HepG2 (cell line): ENCODE data around the gene LIMK2. TPM values are rescaled to one million over a fixed set of nuclear protein-coding genes. Genes with fewer than 3 reads are reported as not detected.

ENCODE experiments used
- ARNT2 ChIP-seq: sonication (generic); formaldehyde crosslinking; IDR thresholded peaks from 2 replicates; pipeline ENCODE4 v1.8.0; 2022; ENCODE audit warnings: mild to moderate bottlenecking, low read depth, missing genetic modification reagents, moderate library complexity
- ATM ChIP-seq: fragments of 450-650 bp; IDR thresholded peaks from 2 replicates; pipeline ENCODE4 v1.7.1; 2017; ENCODE audit warnings: mild to moderate bottlenecking, borderline replicate concordance
- CREM ChIP-seq, 2 experiments: sonication (generic) in 1 of 2; formaldehyde crosslinking in 1 of 2; IDR thresholded peaks; 2 replicates each; pipeline versions ENCODE4 v1.4.0 to v1.6.1; 2016 to 2020; ENCODE audit warnings: antibody characterized with exemption in 1 of 2, mild to moderate bottlenecking in 1 of 2, missing genetic modification reagents in 1 of 2
- EED ChIP-seq: sonication (generic); formaldehyde crosslinking; IDR thresholded peaks from 2 replicates; pipeline ENCODE4 v1.5.0; 2020; ENCODE audit warnings: mild to moderate bottlenecking, missing genetic modification reagents
- HCFC1 ChIP-seq: fragments of 150-350 bp; IDR thresholded peaks from 2 replicates; pipeline ENCODE4 v1.6.1; 2014; ENCODE audit warnings: low read depth, low read length
- KDM2A ChIP-seq: sonication (generic); formaldehyde crosslinking; IDR thresholded peaks from 2 replicates; pipeline ENCODE4 v1.4.0; 2020; ENCODE audit warnings: low read depth, missing genetic modification reagents, borderline replicate concordance
- MBD4 ChIP-seq: IDR thresholded peaks from 2 replicates; pipeline ENCODE4 v1.6.1; 2012; ENCODE audit warnings: low read length, inconsistent platforms, borderline replicate concordance
- MTA1 ChIP-seq: sonication (generic); formaldehyde crosslinking; IDR thresholded peaks from 2 replicates; pipeline ENCODE4 v1.4.0; 2020; ENCODE audit warnings: missing genetic modification reagents, mild to moderate bottlenecking, borderline replicate concordance
- NR2F1 ChIP-seq, 2 experiments: fragments of 450-650 bp in 1 of 2; formaldehyde crosslinking in 1 of 2; IDR thresholded peaks; 2 replicates each; pipeline versions ENCODE4 v1.5.0 to v1.6.1; 2016 to 2020; ENCODE audit warnings: mild to moderate bottlenecking in 1 of 2, missing compliant biosample characterization in 1 of 2, missing genetic modification reagents in 1 of 2, moderate library complexity in 1 of 2
- NR2F2 ChIP-seq: IDR thresholded peaks from 2 replicates; pipeline ENCODE4 v1.6.1; 2012; ENCODE audit warnings: low read depth, inconsistent platforms, borderline replicate concordance
- PCBP2 ChIP-seq: fragments of 200-400 bp; formaldehyde crosslinking; optimal IDR thresholded peaks from 2 replicates; pipeline ENCODE3; 2018; ENCODE audit warnings: low read length, low read depth; ENCODE audit not compliant: poor library complexity, severe bottlenecking
- PHB2 ChIP-seq: fragments of 450-650 bp; IDR thresholded peaks from 2 replicates; pipeline ENCODE4 v1.6.1; 2018; ENCODE audit not compliant: partially characterized antibody
- PRMT3 ChIP-seq: sonication (generic); formaldehyde crosslinking; IDR thresholded peaks from 2 replicates; pipeline ENCODE4 v1.8.1; 2022; ENCODE audit warnings: low read depth, mild to moderate bottlenecking, moderate library complexity, missing genetic modification reagents, borderline replicate concordance
- PTBP1 ChIP-seq: fragments of 200-400 bp; formaldehyde crosslinking; IDR thresholded peaks from 2 replicates; pipeline ENCODE4 v1.6.1; 2018; ENCODE audit warnings: low read length, low read depth; ENCODE audit not compliant: poor library complexity, severe bottlenecking
- SIX4 ChIP-seq: sonication (generic); formaldehyde crosslinking; IDR thresholded peaks from 2 replicates; pipeline ENCODE4 v1.4.0; 2020; ENCODE audit warnings: missing genetic modification reagents
- SRF ChIP-seq: IDR thresholded peaks from 2 replicates; pipeline ENCODE4 v1.6.1; 2011; ENCODE audit warnings: mild to moderate bottlenecking, low read depth, low read length, moderate library complexity
- ZNF296 ChIP-seq: sonication (generic); formaldehyde crosslinking; conservative IDR thresholded peaks from 2 replicates; pipeline ENCODE4 v1.5.0; 2020; ENCODE audit warnings: mild to moderate bottlenecking, missing genetic modification reagents
- ZNF557 ChIP-seq: sonication (generic); formaldehyde crosslinking; IDR thresholded peaks from 2 replicates; pipeline ENCODE4 v1.4.0; 2020; ENCODE audit warnings: missing genetic modification reagents
- ZNF619 ChIP-seq: sonication (generic); formaldehyde crosslinking; IDR thresholded peaks from 2 replicates; pipeline ENCODE4 v1.4.0; 2020; ENCODE audit warnings: mild to moderate bottlenecking, missing genetic modification reagents
- ZNF83 ChIP-seq: sonication (generic); formaldehyde crosslinking; IDR thresholded peaks from 2 replicates; pipeline ENCODE4 v1.4.0; 2020; ENCODE audit warnings: missing genetic modification reagents, mild to moderate bottlenecking, borderline replicate concordance
- polyA plus RNA-seq, 8 experiments: library from polyadenylated mRNA; depleted of rRNA in 3 of 8; stranded (reverse) in 7 of 8; unstranded in 1 of 8; fragments of >200 nt; fragmentation: Illumina TruSeq in 4 of 8; extraction: Trizol in 4 of 8; gene quantifications; 2 replicates each; pipeline versions ENCODE4 v1.2.1 to v1.2.3, GENCODE V29; 2011 to 2016; ENCODE audit warnings: low read depth in 4 of 8, missing spikeins in 1 of 8, mixed read lengths in 1 of 8; ENCODE audit not compliant: insufficient read depth in 1 of 8
- total RNA-seq, 5 experiments: library from RNA; depleted of rRNA; stranded (reverse); fragments of >200 nt; fragmentation: Illumina TruSeq; extraction: Trizol; gene quantifications; 2 replicates each; pipeline ENCODE4 v1.2.3, GENCODE V29; 2016; ENCODE audit warnings: low read depth in 1 of 5
- TF ChIP-seq, protein P1 (sequence below): sonication (generic); formaldehyde crosslinking; IDR thresholded peaks from 2 replicates; pipeline ENCODE4 v1.9.0; 2022; ENCODE audit warnings: low read depth, missing genetic modification reagents
- TF ChIP-seq, protein P2 (sequence below): sonication (generic); formaldehyde crosslinking; IDR thresholded peaks from 2 replicates; pipeline ENCODE4 v1.5.0; 2020; ENCODE audit warnings: missing genetic modification reagents
- TF ChIP-seq, protein P3 (sequence below): sonication (generic); formaldehyde crosslinking; IDR thresholded peaks from 2 replicates; pipeline ENCODE4 v1.5.0; 2020; ENCODE audit warnings: mild to moderate bottlenecking, missing genetic modification reagents

The LIMK2 gene
- total and polyA plus RNA-seq, 2 of the 13 experiments (the other 11 are each of a cell fraction or from before 2014, with no cell fraction given): 20.9 to 29.8 TPM

DNA sequence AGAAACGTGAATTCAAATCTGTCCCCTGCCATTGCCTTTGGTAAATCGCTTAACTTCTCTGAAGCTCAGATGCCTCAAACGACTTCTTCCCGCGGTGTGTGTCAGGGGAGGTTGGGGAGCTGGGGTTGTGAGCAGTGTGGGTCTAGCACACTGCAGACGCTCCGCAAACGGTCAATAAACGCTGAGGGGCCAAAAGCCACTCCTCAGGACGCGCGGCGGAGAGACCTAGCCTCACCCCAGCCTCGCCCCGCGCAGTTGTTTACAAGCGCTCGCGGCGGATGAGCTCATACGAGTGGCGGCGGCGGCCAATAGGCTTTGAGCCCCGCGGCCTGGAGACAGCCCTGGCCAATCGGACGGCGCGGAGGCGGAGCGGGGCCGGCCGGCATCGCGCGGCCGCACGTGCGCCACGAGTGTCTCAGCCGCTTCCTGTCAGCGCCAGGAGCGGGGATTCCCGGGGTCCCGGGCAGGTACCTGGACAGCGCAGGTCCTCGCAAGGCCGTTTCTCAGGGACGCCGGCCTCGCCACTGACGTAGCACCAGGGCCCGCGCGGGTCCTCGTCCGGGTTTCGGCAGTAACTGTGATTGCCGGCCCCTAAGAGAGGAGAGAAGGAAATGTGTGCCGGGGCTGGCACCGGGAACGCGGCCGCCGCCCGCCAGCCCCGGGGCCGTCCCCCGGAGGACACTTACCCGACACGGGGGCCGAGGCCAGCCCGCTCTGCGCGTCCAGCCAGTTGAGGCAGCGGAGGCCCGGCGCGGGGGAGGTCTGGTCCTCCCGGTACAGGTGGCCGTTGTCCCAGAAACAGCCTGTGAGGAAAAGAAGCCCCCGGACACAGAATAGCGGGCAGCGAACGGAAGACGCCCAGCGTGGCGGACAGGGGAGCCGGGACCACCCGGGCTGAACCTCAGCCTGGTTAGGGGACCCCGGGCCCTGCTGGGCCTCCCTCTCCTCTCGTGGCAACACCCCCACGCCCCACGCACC is 78.7 kb downstream of the LIMK2 start (continued):
- TF ChIP-seq, protein P1, sequence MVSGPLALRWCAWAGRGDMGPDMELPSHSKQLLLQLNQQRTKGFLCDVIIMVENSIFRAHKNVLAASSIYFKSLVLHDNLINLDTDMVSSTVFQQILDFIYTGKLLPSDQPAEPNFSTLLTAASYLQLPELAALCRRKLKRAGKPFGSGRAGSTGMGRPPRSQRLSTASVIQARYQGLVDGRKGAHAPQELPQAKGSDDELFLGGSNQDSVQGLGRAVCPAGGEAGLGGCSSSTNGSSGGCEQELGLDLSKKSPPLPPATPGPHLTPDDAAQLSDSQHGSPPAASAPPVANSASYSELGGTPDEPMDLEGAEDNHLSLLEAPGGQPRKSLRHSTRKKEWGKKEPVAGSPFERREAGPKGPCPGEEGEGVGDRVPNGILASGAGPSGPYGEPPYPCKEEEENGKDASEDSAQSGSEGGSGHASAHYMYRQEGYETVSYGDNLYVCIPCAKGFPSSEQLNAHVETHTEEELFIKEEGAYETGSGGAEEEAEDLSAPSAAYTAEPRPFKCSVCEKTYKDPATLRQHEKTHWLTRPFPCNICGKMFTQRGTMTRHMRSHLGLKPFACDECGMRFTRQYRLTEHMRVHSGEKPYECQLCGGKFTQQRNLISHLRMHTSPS (CRISPR knock-in tag): no peak
- TF ChIP-seq, protein P2, sequence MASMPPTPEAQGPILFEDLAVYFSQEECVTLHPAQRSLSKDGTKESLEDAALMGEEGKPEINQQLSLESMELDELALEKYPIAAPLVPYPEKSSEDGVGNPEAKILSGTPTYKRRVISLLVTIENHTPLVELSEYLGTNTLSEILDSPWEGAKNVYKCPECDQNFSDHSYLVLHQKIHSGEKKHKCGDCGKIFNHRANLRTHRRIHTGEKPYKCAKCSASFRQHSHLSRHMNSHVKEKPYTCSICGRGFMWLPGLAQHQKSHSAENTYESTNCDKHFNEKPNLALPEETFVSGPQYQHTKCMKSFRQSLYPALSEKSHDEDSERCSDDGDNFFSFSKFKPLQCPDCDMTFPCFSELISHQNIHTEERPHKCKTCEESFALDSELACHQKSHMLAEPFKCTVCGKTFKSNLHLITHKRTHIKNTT (CRISPR knock-in tag): no peak
- TF ChIP-seq PTBP1 (no peak), ZNF557 (CRISPR knock-in tag) (no peak), HCFC1 (no peak), ZNF83 (CRISPR knock-in tag) (0 out of 2 replicates have a peak, but pooled peaks have one; percentile 73), SRF (no peak), KDM2A (CRISPR knock-in tag) (peak; percentile 82), ARNT2 (CRISPR knock-in tag) (peak; percentile 98), CREM (IDR thresholded peaks at IDR 0.05) (no peak), CREM (CRISPR knock-in tag; IDR thresholded peaks at IDR 0.05) (no peak), MBD4 (no peak), NR2F2 (0 out of 2 replicates have a peak, but pooled peaks have one; percentile 25), PRMT3 (CRISPR knock-in tag) (no peak), PCBP2 (no peak), ZNF296 (CRISPR knock-in tag) (peak; percentile 65; the same call in 1 of the 2 replicates), NR2F1 (CRISPR knock-in tag; IDR thresholded peaks at IDR 0.05) (peak in 1 of 2 experiments; percentile 40; a peak in 1 of 4 replicates), ZNF619 (peak; percentile 78; the same call in 1 of the 2 replicates), EED (CRISPR knock-in tag) (peak; percentile 92), MTA1 (peak; percentile 66; the same call in 1 of the 2 replicates), SIX4 (no peak), PHB2 (no peak), ATM (no peak)
- TF ChIP-seq, protein P3, sequence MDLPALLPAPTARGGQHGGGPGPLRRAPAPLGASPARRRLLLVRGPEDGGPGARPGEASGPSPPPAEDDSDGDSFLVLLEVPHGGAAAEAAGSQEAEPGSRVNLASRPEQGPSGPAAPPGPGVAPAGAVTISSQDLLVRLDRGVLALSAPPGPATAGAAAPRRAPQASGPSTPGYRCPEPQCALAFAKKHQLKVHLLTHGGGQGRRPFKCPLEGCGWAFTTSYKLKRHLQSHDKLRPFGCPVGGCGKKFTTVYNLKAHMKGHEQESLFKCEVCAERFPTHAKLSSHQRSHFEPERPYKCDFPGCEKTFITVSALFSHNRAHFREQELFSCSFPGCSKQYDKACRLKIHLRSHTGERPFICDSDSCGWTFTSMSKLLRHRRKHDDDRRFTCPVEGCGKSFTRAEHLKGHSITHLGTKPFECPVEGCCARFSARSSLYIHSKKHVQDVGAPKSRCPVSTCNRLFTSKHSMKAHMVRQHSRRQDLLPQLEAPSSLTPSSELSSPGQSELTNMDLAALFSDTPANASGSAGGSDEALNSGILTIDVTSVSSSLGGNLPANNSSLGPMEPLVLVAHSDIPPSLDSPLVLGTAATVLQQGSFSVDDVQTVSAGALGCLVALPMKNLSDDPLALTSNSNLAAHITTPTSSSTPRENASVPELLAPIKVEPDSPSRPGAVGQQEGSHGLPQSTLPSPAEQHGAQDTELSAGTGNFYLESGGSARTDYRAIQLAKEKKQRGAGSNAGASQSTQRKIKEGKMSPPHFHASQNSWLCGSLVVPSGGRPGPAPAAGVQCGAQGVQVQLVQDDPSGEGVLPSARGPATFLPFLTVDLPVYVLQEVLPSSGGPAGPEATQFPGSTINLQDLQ (CRISPR knock-in tag): 0 out of 2 replicates have a peak, but pooled peaks have one; percentile 43
